GM13976 (cell line): ENCODE results near the gene CCN2.
A peak's percentile ranks its signal among the peaks of the same experiment; 100 is the strongest.
"Not testable (repeated sequence)": the region's sequence is repeated elsewhere in the genome, so short reads cannot be mapped to it uniquely, and the experiment has no call there.

ENCODE experiments used
- DNase-seq: peaks from one replicate; pipeline ENCODE4 v3.0.0; 2012; ENCODE audit warnings: low spot score
- in situ Hi-C: fragments of 300-500 bp; cut with MboI; formaldehyde crosslinking; loops from one replicate; pipeline ENCODE4 v1.12.0; 2022; ENCODE audit warnings: low sequenced_read_pairs, mixed read lengths, inconsistent platforms; ENCODE audit not compliant: unreplicated experiment
- TF ChIP-seq, protein P1 (sequence below): IDR thresholded peaks from 2 replicates; pipeline ENCODE4 v1.5.1; 2012; ENCODE audit warnings: borderline replicate concordance, mild to moderate bottlenecking; ENCODE audit not compliant: insufficient read depth; ENCODE audit errors: extremely low read depth, missing control alignments, control extremely low read depth

The CCN2 gene

GRCh38 chr6:131917763-131918649 is 33.2 kb downstream of the CCN2 start:
- no peak for DNase-seq
- TF ChIP-seq, protein P1, sequence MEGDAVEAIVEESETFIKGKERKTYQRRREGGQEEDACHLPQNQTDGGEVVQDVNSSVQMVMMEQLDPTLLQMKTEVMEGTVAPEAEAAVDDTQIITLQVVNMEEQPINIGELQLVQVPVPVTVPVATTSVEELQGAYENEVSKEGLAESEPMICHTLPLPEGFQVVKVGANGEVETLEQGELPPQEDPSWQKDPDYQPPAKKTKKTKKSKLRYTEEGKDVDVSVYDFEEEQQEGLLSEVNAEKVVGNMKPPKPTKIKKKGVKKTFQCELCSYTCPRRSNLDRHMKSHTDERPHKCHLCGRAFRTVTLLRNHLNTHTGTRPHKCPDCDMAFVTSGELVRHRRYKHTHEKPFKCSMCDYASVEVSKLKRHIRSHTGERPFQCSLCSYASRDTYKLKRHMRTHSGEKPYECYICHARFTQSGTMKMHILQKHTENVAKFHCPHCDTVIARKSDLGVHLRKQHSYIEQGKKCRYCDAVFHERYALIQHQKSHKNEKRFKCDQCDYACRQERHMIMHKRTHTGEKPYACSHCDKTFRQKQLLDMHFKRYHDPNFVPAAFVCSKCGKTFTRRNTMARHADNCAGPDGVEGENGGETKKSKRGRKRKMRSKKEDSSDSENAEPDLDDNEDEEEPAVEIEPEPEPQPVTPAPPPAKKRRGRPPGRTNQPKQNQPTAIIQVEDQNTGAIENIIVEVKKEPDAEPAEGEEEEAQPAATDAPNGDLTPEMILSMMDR = no peak
- in situ Hi-C loops = loop anchor here (25.0 kb wide), 1 partner anchor 294 kb away; no protein-coding TSS in a partner anchor

- no peak for DNase-seq
- in situ Hi-C loops = loop anchor here (25.0 kb wide), 1 partner anchor 295 kb away; no protein-coding TSS in a partner anchor
- TF ChIP-seq, protein P1 = no peak
These were observed 33.9 kb downstream of the CCN2 start for GRCh38 chr6:131917318-131917717.

DNA sequence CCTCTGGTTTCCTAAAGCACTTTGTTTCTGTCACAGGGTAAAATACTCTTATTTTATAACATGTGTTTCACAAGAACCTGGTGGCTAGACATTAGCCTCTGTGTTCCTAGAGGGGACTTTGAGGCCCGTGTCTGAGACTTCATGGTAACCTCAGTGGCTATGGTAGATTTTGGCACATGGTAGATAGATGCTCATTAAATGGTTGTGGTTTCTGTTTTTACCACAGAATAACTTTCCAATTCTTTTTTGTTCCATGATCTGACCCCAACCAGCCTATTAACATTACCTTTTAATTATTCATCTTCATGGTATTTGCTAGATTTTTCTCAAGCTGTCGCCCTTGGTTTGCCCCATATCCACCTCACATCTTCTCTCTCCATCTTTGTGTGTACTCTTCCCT is 34.3 kb downstream of the CCN2 start:
- DNase-seq = no peak
- in situ Hi-C loops = loop anchor here (25.0 kb wide), 1 partner anchor 295 kb away; no protein-coding TSS in a partner anchor
- TF ChIP-seq, protein P1 = no peak

DNA sequence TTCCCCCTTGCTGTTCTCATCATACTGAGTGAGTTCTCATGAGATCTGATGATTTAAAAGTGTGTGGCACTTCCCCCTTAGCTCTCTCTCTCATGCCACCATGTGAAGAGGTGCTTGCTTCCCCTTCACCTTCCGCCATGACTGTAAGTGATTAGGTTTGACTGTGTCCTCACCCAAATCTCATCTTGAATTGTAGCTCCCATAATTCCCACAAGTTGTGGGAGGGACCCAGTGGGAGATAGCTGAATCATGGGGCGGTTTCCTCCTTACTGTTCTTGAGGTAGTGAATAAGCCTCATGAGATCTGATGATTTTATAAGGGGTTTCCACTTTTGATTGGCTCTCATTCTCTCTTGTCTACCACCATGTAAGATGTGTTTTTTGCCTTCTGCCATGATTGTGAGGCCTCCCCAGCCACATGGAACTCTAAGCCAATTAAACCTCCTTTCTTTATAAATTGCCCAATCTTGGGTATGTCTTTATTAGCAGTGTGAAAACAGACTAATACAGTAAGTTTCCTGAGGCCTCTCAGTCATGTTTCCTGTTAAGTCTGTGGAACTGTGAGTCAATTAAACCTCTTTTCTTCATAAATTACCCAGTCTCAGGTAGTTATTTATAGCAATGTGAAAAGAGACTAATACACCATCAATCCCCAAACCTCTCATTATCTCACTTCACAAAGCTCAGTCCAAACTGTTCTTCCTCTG is 34.9 kb downstream of the CCN2 start:
- not testable (repeated sequence) for DNase-seq
- in situ Hi-C loops = loop anchor here (25.0 kb wide), 1 partner anchor 296 kb away; no protein-coding TSS in a partner anchor

- in situ Hi-C loops = loop anchor here (25.0 kb wide), 1 partner anchor 297 kb away; no protein-coding TSS in a partner anchor
- TF ChIP-seq, protein P1 = peak; percentile 65
- DNase-seq = peak; percentile 55
These were observed 36.0 kb downstream of the CCN2 start for GRCh38 chr6:131914967-131915751.

DNA sequence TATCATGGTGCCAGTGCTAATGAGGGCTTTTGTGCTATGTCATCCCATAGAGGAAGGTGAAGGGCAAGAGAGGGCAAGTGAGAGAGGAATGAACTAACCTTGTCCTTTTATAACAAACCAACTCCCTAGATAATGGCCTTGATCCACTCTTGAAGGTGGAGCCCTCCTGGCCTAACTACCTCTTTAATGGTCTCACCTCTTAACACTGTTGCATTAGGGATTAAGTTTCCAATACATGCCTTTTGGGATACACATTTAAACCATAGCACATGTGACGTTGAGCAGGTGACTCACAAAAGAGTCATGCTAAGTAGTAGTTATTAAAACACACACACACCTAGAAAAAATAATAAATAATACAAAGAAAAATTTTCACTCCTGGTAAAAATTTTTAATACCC is 36.9 kb downstream of the CCN2 start:
- DNase-seq = no peak
- in situ Hi-C loops = loop anchor here (25.0 kb wide), 1 partner anchor 298 kb away; no protein-coding TSS in a partner anchor

More for the DNA sequence above, 36.9 kb downstream of the CCN2 start:
- TF ChIP-seq, protein P1 = no peak
